SK-N-SH (cell line): ENCODE results near the gene ZRANB3. TPM values are rescaled to one million over a fixed set of nuclear protein-coding genes. Genes with fewer than 3 reads are reported as not detected.
"Not testable (repeated sequence)": the region's sequence is repeated elsewhere in the genome, so short reads cannot be mapped to it uniquely, and the experiment has no call there.

Experiments used
- CTCF ChIA-PET: fragments of 300-600, 350-600 bp; formaldehyde crosslinking; extraction: SDS; loops from one replicate; lab custom pipeline; 2021; lab: Yijun Ruan, JAX
- POLR2A ChIA-PET: fragments of 350-600 bp; sonication (Branson Sonifier 250); formaldehyde crosslinking; extraction: SDS; loops from one replicate; lab custom pipeline; 2020; ENCODE audit warnings: antibody characterized with exemption, inconsistent platforms; lab: Yijun Ruan, JAX
- DNase-seq: peaks from one replicate; pipeline ENCODE4 v3.0.0; 2012
- H2AFZ ChIP-seq: fragments of 200-600 bp; sonication (generic); 2 replicates; pipeline ENCODE4 v1.8.1; 2016; ENCODE audit warnings: antibody characterized with exemption, mild to moderate bottlenecking, low read depth
- H3F3A ChIP-seq: fragments of 200-600 bp; sonication (generic); replicated peaks from 2 replicates; pipeline ENCODE3; 2016; ENCODE audit warnings: antibody characterized with exemption, mild to moderate bottlenecking; ENCODE audit not compliant: insufficient read depth
- H3K27ac ChIP-seq, 2 experiments: fragments of 200-500 bp in 1 of 2; fragments of 200-600 bp in 1 of 2; sonication (Bioruptor generic) in 1 of 2; sonication (generic), shearing (Covaris generic) in 1 of 2; 2 replicates each; pipeline versions ENCODE4 v1.5.1 to v1.6.1; 2014 to 2016; ENCODE audit warnings: low read depth in 2 of 2, inconsistent platforms in 1 of 2, low read length in 1 of 2, mild to moderate bottlenecking in 1 of 2, mixed read lengths in 1 of 2
- H3K27me3 ChIP-seq: fragments of 200-600 bp; sonication (generic), shearing (Covaris generic); 2 replicates; pipeline ENCODE4 v1.6.1; 2016; ENCODE audit warnings: mixed run types; ENCODE audit not compliant: insufficient read depth
- H3K36me3 ChIP-seq, 2 experiments: fragments of 200-500 bp in 1 of 2; fragments of 200-600 bp in 1 of 2; sonication (Bioruptor generic) in 1 of 2; sonication (generic) in 1 of 2; replicated peaks in 1 of 2; 2 replicates each; pipeline versions ENCODE3 to v1.5.1; 2014 to 2016; ENCODE audit warnings: low read length in 1 of 2, mild to moderate bottlenecking in 1 of 2; ENCODE audit not compliant: insufficient read depth in 2 of 2, control insufficient read depth in 1 of 2
- H3K4me1 ChIP-seq, 2 experiments: fragments of 200-500 bp in 1 of 2; fragments of 200-600 bp in 1 of 2; sonication (Bioruptor generic) in 1 of 2; sonication (generic), shearing (Covaris generic) in 1 of 2; 2 replicates each; pipeline versions ENCODE4 v1.5.1 to v1.6.1; 2014 to 2016; ENCODE audit warnings: low read depth in 1 of 2, low read length in 1 of 2, mixed run types in 1 of 2; ENCODE audit not compliant: insufficient read depth in 2 of 2, control insufficient read depth in 1 of 2
- H3K4me2 ChIP-seq: fragments of 200-600 bp; sonication (generic), shearing (Covaris generic); 2 replicates; pipeline ENCODE4 v1.6.1; 2017; ENCODE audit warnings: mixed run types
- H3K4me3 ChIP-seq, 2 experiments: fragments of 200-500 bp in 1 of 2; fragments of 200-600 bp in 1 of 2; sonication (Bioruptor generic) in 1 of 2; sonication (generic), shearing (Covaris generic) in 1 of 2; 2 replicates each; pipeline versions ENCODE4 v1.5.1 to v1.8.1; 2014 to 2016; ENCODE audit warnings: low read depth in 2 of 2, inconsistent platforms in 1 of 2, low read length in 1 of 2, mild to moderate bottlenecking in 1 of 2, mixed read lengths in 1 of 2, moderate library complexity in 1 of 2
- H3K79me2 ChIP-seq: fragments of 200-600 bp; sonication (generic); 2 replicates; pipeline ENCODE4 v1.8.1; 2017; ENCODE audit warnings: mild to moderate bottlenecking; ENCODE audit not compliant: insufficient read depth
- H3K9ac ChIP-seq: fragments of 200-600 bp; sonication (generic); 2 replicates; pipeline ENCODE4 v1.6.1; 2017; ENCODE audit warnings: mixed run types
- H3K9me2 ChIP-seq: fragments of 200-600 bp; sonication (generic); 2 replicates; pipeline ENCODE4 v1.6.1; 2017; ENCODE audit warnings: mixed run types
- H3K9me3 ChIP-seq: fragments of 200-600 bp; sonication (generic); 2 replicates; pipeline ENCODE4 v1.6.1; 2017; ENCODE audit warnings: mixed run types, mild to moderate bottlenecking, moderate library complexity
- H4K20me1 ChIP-seq: fragments of 200-600 bp; sonication (generic); 2 replicates; pipeline ENCODE4 v1.6.1; 2017; ENCODE audit warnings: mild to moderate bottlenecking, mixed run types; ENCODE audit not compliant: insufficient read depth
- CHD2 ChIP-seq: fragments of 150-350 bp; IDR thresholded peaks from 2 replicates; pipeline ENCODE4 v1.6.1; 2018; ENCODE audit warnings: low read length; ENCODE audit not compliant: partially characterized antibody
- CTCF ChIP-seq: fragments of 200-600 bp; sonication (generic); IDR thresholded peaks from 2 replicates; pipeline ENCODE4 v1.6.1; 2017; ENCODE audit warnings: antibody characterized with exemption, mild to moderate bottlenecking, moderate library complexity
- ELF1 ChIP-seq: IDR thresholded peaks from 2 replicates; pipeline ENCODE4 v1.4.0; 2012
- EP300 ChIP-seq, 2 experiments: IDR thresholded peaks; 2 replicates each; pipeline versions ENCODE4 v1.4.0 to v1.6.1; 2012; ENCODE audit warnings: borderline replicate concordance in 1 of 2, low read depth in 1 of 2, low read length in 1 of 2
- EZH2phosphoT487 ChIP-seq: fragments of 200-600 bp; sonication (generic); IDR thresholded peaks from 2 replicates; pipeline ENCODE4 v1.6.1; 2017; ENCODE audit warnings: low read depth, mixed run types, mild to moderate bottlenecking, antibody characterized with exemption, moderate library complexity, borderline replicate concordance
- GATA2 ChIP-seq: sonication (generic); formaldehyde crosslinking; IDR thresholded peaks from 2 replicates; pipeline ENCODE4 v1.5.0; 2020; ENCODE audit warnings: mild to moderate bottlenecking, missing genetic modification reagents
- JUND ChIP-seq: IDR thresholded peaks from 2 replicates; pipeline ENCODE4 v1.4.0; 2012
- MXI1 ChIP-seq: IDR thresholded peaks from 2 replicates; pipeline ENCODE4 v1.6.1; 2012; ENCODE audit warnings: mild to moderate bottlenecking, low read depth, low read length, improper control_type of control experiment
- NFIC ChIP-seq: IDR thresholded peaks from 2 replicates; pipeline ENCODE4 v1.4.0; 2012; ENCODE audit warnings: borderline replicate concordance
- RAD21 ChIP-seq: IDR thresholded peaks from 2 replicates; pipeline ENCODE4 v1.6.1; 2012; ENCODE audit warnings: mild to moderate bottlenecking, low read length
- RFX5 ChIP-seq: IDR thresholded peaks from 2 replicates; pipeline ENCODE4 v1.6.1; 2012; ENCODE audit warnings: mild to moderate bottlenecking, improper control_type of control experiment, low read length
- SIN3A ChIP-seq: IDR thresholded peaks from 2 replicates; pipeline ENCODE4 v1.6.1; 2012; ENCODE audit warnings: low read depth, mild to moderate bottlenecking, low read length, moderate library complexity, borderline replicate concordance
- SMC3 ChIP-seq: IDR thresholded peaks from 2 replicates; pipeline ENCODE4 v1.6.1; 2012; ENCODE audit warnings: low read depth, low read length, improper control_type of control experiment
- TAF1 ChIP-seq: IDR thresholded peaks from 2 replicates; pipeline ENCODE4 v1.6.1; 2012; ENCODE audit warnings: low read depth, mild to moderate bottlenecking, low read length, moderate library complexity, borderline replicate concordance
- ZBTB33 ChIP-seq: IDR thresholded peaks from 2 replicates; pipeline ENCODE4 v1.4.0; 2012; ENCODE audit warnings: low read depth, borderline replicate concordance
- WGBS: methylation state at CpG from one replicate; pipeline ENCODE4 v1.1.6; 2017; ENCODE audit warnings: low lambda C conversion rate; 5-methylcytosine and 5-hydroxymethylcytosine counted together
- polyA plus RNA-seq, 3 experiments: library from polyadenylated mRNA; depleted of rRNA; stranded (reverse); fragments of >200 nt; gene quantifications; 2 replicates each; pipeline ENCODE4 v1.2.3, GENCODE V29; 2012
- TF ChIP-seq, protein P1 (sequence below): IDR thresholded peaks from 2 replicates; pipeline ENCODE4; 2012
- TF ChIP-seq, protein P2 (sequence below): fragments of 150-350 bp; IDR thresholded peaks from 2 replicates; pipeline ENCODE4 v1.6.1; 2017; ENCODE audit warnings: antibody characterized with exemption, low read length, low read depth, borderline replicate concordance
- TF ChIP-seq, protein P3 (sequence below): IDR thresholded peaks from 2 replicates; pipeline ENCODE4 v1.4.0; 2012; ENCODE audit warnings: low read depth
- TF ChIP-seq, protein P4 (sequence below): fragments of 150-350 bp; IDR thresholded peaks from 2 replicates; pipeline ENCODE4 v1.6.1; 2016; ENCODE audit warnings: mild to moderate bottlenecking, low read depth, low read length

The ZRANB3 gene
- polyA plus RNA-seq, 1 of the 3 experiments (the other 2 are of a cell fraction): 4.1 TPM

- no peak for TF ChIP-seq GATA2
- TF ChIP-seq EP300 (IDR thresholded peaks at IDR 0.05; ENCODE audit: borderline replicate concordance in 1 of 2, low read depth in 1 of 2, low read length in 1 of 2): no peak
- no peak for TF ChIP-seq RAD21
Observed at GRCh38 chr2:135454608-135455007, 76.4 kb downstream of the ZRANB3 start (continued).

DNA sequence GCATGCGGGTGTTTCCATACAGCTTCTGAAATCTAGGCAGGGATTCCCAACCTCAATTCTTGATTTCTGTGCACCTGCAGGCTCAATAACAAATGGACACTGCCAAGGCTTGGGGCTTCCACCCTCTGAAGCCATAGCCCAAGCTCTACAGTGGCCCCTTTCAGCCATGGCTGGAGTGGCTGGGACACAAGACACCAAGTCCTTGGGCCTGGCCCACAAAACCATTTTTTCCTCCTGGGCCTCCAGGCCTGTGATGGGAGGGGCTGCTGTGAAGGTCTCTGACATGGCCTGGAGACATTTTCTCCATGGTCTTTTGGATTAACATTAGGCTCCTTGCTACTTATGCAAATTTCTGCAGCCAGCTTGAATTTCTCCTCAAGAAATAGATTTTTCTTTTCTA is 78.0 kb downstream of the ZRANB3 start:
- POLR2A ChIA-PET, H3K27me3 ChIP-seq, H3K4me1 ChIP-seq, H3F3A ChIP-seq, H3K4me2 ChIP-seq, H3K9me3 ChIP-seq, H3K27ac ChIP-seq, H4K20me1 ChIP-seq, H2AFZ ChIP-seq, H3K36me3 ChIP-seq, CTCF ChIA-PET, DNase-seq, H3K9me2 ChIP-seq, H3K79me2 ChIP-seq, H3K4me3 ChIP-seq, H3K9ac ChIP-seq: not testable (repeated sequence)
- 100% methylated on average over 1 of the region's 1 CpG for WGBS

- no peak overlapping the region for H3K27ac ChIP-seq
- no peak overlapping the region for H3K9ac ChIP-seq
- ChIA-PET POLR2A (no interaction called here), CTCF (no interaction called here)
- no peaks in the 10 kb centered on the region for H3F3A ChIP-seq
- 91% methylated on average over 1 of the region's 1 CpG for WGBS
- H2AFZ ChIP-seq: no peak overlapping the region
- H3K9me3 ChIP-seq: no peaks in the 10 kb centered on the region
- H3K27me3 ChIP-seq: no peaks in the 10 kb centered on the region
- no peaks in the 10 kb centered on the region for H4K20me1 ChIP-seq
- no peaks in the 10 kb centered on the region for H3K79me2 ChIP-seq
- H3K4me1 ChIP-seq: no peaks in the 10 kb centered on the region
- H3K4me3 ChIP-seq: no peak overlapping the region
- H3K36me3 ChIP-seq: no peaks in the 10 kb centered on the region
- H3K9me2 ChIP-seq: no peaks in the 10 kb centered on the region
- no peak overlapping the region for H3K4me2 ChIP-seq
- DNase-seq: no peak
- TF ChIP-seq SMC3 (no peak), MXI1 (no peak), SIN3A (no peak), JUND (no peak), CTCF (no peak), ZBTB33 (no peak), EP300 (IDR thresholded peaks at IDR 0.05; ENCODE audit: borderline replicate concordance in 1 of 2, low read depth in 1 of 2, low read length in 1 of 2) (no peak), CHD2 (no peak), GATA2 (no peak), RFX5 (no peak), TAF1 (no peak), ELF1 (no peak), NFIC (no peak), RAD21 (no peak), EZH2phosphoT487 (no peak)
- TF ChIP-seq, protein P1, sequence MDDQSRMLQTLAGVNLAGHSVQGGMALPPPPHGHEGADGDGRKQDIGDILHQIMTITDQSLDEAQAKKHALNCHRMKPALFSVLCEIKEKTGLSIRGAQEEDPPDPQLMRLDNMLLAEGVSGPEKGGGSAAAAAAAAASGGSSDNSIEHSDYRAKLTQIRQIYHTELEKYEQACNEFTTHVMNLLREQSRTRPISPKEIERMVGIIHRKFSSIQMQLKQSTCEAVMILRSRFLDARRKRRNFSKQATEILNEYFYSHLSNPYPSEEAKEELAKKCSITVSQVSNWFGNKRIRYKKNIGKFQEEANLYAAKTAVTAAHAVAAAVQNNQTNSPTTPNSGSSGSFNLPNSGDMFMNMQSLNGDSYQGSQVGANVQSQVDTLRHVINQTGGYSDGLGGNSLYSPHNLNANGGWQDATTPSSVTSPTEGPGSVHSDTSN: no peak
- TF ChIP-seq, protein P2, sequence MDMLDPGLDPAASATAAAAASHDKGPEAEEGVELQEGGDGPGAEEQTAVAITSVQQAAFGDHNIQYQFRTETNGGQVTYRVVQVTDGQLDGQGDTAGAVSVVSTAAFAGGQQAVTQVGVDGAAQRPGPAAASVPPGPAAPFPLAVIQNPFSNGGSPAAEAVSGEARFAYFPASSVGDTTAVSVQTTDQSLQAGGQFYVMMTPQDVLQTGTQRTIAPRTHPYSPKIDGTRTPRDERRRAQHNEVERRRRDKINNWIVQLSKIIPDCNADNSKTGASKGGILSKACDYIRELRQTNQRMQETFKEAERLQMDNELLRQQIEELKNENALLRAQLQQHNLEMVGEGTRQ: no peak
- TF ChIP-seq, protein P3, sequence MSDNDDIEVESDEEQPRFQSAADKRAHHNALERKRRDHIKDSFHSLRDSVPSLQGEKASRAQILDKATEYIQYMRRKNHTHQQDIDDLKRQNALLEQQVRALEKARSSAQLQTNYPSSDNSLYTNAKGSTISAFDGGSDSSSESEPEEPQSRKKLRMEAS: no peak
- TF ChIP-seq, protein P4, sequence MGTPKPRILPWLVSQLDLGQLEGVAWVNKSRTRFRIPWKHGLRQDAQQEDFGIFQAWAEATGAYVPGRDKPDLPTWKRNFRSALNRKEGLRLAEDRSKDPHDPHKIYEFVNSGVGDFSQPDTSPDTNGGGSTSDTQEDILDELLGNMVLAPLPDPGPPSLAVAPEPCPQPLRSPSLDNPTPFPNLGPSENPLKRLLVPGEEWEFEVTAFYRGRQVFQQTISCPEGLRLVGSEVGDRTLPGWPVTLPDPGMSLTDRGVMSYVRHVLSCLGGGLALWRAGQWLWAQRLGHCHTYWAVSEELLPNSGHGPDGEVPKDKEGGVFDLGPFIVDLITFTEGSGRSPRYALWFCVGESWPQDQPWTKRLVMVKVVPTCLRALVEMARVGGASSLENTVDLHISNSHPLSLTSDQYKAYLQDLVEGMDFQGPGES: no peak
Observed at GRCh38 chr2:135451966-135452365, 79.1 kb downstream of the ZRANB3 start.
